Measurements from ENCODE around the gene PHLDB2.

The PHLDB2 gene

DNA sequence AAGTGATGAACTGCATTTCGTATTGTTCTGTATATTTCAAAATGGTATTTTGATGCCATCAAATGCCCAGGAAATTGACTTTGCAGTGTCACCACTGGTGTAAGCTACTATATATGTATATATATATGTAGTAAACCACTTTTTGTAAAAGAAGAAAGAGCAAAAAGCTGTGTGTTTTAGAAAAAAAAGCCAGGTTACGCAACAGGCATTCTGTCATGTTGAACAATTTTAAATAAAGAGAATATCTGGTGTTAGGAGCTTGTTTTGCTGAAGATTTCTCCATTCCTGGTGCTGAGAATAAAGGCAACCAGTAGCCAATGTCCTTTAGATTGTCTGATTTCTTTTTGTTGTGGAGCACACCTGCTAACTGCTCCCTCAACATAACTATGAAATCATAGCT, 116.1 kb downstream of the PHLDB2 start:
- TF ChIP-seq, protein P1, sequence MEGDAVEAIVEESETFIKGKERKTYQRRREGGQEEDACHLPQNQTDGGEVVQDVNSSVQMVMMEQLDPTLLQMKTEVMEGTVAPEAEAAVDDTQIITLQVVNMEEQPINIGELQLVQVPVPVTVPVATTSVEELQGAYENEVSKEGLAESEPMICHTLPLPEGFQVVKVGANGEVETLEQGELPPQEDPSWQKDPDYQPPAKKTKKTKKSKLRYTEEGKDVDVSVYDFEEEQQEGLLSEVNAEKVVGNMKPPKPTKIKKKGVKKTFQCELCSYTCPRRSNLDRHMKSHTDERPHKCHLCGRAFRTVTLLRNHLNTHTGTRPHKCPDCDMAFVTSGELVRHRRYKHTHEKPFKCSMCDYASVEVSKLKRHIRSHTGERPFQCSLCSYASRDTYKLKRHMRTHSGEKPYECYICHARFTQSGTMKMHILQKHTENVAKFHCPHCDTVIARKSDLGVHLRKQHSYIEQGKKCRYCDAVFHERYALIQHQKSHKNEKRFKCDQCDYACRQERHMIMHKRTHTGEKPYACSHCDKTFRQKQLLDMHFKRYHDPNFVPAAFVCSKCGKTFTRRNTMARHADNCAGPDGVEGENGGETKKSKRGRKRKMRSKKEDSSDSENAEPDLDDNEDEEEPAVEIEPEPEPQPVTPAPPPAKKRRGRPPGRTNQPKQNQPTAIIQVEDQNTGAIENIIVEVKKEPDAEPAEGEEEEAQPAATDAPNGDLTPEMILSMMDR (IDR thresholded peaks at IDR 0.05; ENCODE audit: low read depth, low read length), result no peak
- H3K4me3 ChIP-seq (ENCODE audit: low read depth, low read length), result no peak overlapping the region

DNA sequence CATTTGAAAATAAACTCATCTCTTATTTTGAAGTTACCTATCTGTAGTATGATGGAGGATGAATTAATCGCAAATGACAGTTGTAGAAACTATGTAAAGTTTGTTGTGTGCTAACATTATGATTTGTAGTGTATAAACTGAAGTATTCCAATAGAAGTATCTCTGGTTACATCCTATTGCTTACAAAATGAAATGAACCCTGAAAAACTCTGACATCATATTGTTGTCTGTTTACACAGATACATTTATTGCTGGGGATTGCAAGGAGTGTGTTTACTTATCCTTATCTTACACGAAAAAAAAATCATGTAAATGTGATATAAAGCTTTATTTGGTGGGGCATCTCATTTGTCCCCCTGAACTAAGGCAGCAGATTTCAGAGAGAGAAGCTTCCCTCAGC, 117.2 kb downstream of the PHLDB2 start:
- no peak overlapping the region for H3K4me3 ChIP-seq (ENCODE audit: low read depth, low read length)
- TF ChIP-seq, protein P1 (IDR thresholded peaks at IDR 0.05; ENCODE audit: low read depth, low read length), result no peak

DNA sequence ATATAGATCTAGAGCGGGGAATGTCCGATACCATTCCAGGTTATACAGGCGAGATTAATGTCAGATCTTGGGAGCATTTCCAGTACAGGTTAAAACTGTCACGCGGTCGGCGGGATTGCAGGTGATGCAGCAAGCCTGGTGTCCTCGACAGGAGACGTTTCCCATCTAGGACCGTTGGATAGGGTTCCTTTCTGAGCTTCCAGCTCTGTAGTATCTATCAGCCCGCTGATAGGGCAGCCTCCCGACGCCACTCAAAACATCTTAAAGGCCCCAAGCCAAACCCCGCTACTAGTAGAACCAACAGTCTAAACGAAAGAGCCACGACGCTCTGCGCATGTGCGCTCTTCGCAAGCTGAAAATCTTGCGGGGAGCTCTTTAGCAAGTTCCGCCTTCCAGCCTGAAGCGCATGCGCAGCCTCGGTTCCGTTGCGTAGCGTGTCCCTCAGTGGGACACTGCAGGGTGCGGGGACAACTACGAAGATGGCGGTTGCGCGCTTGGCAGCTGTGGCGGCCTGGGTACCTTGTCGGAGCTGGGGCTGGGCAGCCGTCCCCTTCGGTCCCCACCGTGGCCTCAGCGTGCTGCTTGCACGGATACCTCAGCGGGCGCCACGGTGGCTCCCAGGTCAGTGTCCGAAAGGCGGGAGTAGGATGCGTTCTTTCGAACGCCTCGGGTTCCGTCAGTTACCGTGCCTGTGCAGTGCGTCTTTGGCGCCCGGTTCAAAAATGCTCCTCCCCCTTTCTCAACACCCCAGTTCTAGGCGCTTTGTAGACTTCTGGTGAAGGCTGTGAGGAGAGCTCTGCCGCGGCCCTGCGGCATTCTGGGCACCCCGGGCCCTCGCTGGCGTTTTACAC, 119.7 kb downstream of the PHLDB2 start, which contains the start of gene ABHD10:
Gene ABHD10, plus strand, starts transcription at position 444 of the 851 bp plus-strand sequence. Its CDS starts 36 bp downstream, at position 480.
- TF ChIP-seq, protein P1 (IDR thresholded peaks at IDR 0.05; ENCODE audit: low read depth, low read length), result no peak

DNA sequence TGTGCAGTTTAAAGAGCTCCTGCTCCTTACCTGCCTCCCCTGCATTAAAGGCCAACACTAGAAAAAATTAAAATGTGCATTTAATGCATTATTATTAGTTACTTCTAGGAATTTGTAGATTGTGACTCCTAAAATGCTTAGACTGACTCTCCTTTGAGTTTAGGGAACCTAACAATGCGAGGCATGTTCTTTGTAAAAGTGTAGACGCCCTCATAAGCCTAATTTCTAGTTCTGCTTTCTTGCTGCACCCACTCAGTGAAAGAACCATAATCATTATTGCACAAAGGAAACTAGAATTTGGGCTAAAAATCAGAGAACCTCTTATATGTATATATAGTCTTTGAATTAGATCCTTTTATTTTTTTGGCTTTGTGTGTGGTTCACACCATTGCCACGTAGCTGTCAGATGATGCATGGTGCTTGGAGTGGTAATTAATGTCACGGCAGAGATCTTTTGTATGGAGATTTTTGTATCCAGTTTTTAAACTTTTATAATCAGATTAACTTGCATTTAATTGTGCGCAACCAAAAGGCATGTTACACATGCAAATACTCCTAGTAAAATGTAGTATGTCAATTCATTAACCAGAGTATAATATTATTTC, 120.5 kb downstream of the PHLDB2 start:
- peak overlapping the region; percentile 87 for H3K4me3 ChIP-seq (ENCODE audit: low read depth, low read length)
- TF ChIP-seq, protein P1 (IDR thresholded peaks at IDR 0.05; ENCODE audit: low read depth, low read length), result no peak

More for the DNA sequence above, 119.7 kb downstream of the PHLDB2 start, which contains the start of gene ABHD10:
- H3K4me3 ChIP-seq (ENCODE audit: low read depth, low read length), result peak within 1 kb of the TSS; percentile 87

DNA sequence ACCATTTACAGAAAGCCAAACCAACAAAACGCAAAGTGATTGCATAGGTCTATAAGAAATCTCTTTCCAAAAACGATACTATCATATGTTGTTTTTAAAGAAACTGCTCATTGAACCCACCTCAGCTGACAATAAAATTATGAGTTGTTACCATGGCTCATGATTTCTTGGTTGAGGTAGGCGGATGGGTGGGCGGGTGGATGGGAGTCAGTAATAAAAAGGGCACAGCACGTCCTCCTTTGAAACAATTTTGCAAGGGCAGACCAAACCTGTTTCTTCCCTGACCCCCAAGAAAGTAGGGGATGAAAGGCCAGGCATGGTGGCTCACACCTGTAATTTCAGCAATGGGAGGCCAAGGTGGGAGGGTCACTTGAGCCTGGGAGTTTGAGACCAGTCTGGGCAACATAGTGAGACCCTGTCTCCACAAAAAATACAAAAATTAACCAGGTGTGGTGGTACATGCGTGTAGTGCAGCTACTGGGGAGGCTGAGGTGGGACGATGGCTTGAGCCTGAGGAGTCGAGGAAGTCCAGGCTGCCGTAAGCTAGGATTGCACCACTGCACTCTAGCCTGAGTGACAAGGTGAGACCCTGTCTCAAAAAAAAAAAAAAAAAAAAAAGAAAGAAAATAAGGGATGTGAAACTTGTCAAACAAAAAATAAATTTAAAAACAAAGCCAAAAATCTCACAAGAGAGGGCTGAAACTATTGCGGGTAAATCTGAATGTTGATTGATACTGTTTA, 121.8 kb downstream of the PHLDB2 start:
- H3K4me3 ChIP-seq (ENCODE audit: low read depth, low read length), result no peak overlapping the region
- TF ChIP-seq, protein P1 (IDR thresholded peaks at IDR 0.05; ENCODE audit: low read depth, low read length), result no peak

DNA sequence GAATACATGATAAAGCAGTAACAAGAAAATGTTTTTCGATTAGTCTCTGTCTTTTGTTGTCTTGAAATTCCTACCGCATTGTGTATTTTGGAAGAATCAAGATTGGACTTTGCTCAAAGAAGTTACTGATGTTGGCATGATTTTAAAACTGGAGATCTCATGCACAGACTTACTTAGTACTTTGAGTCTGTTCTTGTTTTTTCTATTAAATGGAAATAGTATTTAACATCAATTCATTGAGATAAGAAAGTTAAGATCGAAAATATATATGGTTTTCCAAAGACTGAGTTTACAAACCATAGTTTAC, 122.3 kb downstream of the PHLDB2 start:
- TF ChIP-seq, protein P1 (IDR thresholded peaks at IDR 0.05; ENCODE audit: low read depth, low read length), result no peak
- no peak overlapping the region for H3K4me3 ChIP-seq (ENCODE audit: low read depth, low read length)

All from WI38 (cell line).